Left lung (tissue), 10 donors: ENCODE data around the gene SLC18A3. TPM values are rescaled to one million over a fixed set of nuclear protein-coding genes. Genes with fewer than 3 reads are reported as not detected.

Source experiments
- ATAC-seq: fragments of 200-7000 bp; cut with Tn5 transposase; one replicate; pipeline ENCODE4 v1.9.1; 2020; ENCODE audit warnings: moderate library complexity
- DNase-seq, 4 donors: peaks; one replicate each; pipeline ENCODE4 v3.0.0-alpha.2; 2013 to 2020
- H3K27ac ChIP-seq, 2 donors: fragments of 200-600 bp; sonication (generic) in 1 of 2; one replicate each; pipeline versions ENCODE4 v1.5.0 to v1.8.0; 2020 to 2021
- H3K27me3 ChIP-seq, 2 donors: fragments of 200-600 bp; sonication (generic) in 1 of 2; one replicate each; pipeline versions ENCODE4 v1.5.0 to v1.8.0; 2020 to 2021
- H3K36me3 ChIP-seq, 2 donors: fragments of 200-600 bp; sonication (generic) in 1 of 2; one replicate each; pipeline versions ENCODE4 v1.5.0 to v1.8.0; 2020 to 2021
- H3K4me1 ChIP-seq, 2 donors: fragments of 200-600 bp; one replicate each; pipeline ENCODE4 v1.8.0; 2021
- H3K4me3 ChIP-seq, 2 donors: fragments of 200-600 bp; sonication (generic) in 1 of 2; one replicate each; pipeline versions ENCODE4 v1.5.0 to v1.8.0; 2020 to 2021; ENCODE audit warnings: mild to moderate bottlenecking in 1 of 2
- H3K9me3 ChIP-seq, 2 donors: fragments of 200-600 bp; sonication (generic) in 1 of 2; one replicate each; pipeline versions ENCODE4 v1.5.0 to v1.8.0; 2020 to 2021
- intact Hi-C, 2 donors: fragments of 100-400 bp; cut with DNase I; formaldehyde crosslinking; loops; one replicate each; pipeline versions ENCODE4 v1.11.2 to v1.14.2; 2022
- polyA plus RNA-seq, 6 donors: library from polyadenylated mRNA; unstranded; fragments of 120-200 nt; gene quantifications; one replicate each; pipeline ENCODE4 v1.2.1, GENCODE V29; 2013; ENCODE audit not compliant: insufficient read length in 6 of 6
- total RNA-seq, 2 donors: library from RNA; stranded (reverse); fragmentation: NEBNext Ultra II Directional; extraction: Animal tissue kit (Norgen Biotek cat#: 25700); gene quantifications; one replicate each; pipeline ENCODE4 v1.2.1, GENCODE V29; 2021
- TF ChIP-seq, protein P1 (sequence below), 2 donors: fragments of 200-600 bp; sonication (generic) in 1 of 2; IDR thresholded peaks; one replicate each; pipeline versions ENCODE4 v1.5.0 to v1.8.0; 2021; ENCODE audit warnings: antibody characterized with exemption in 2 of 2
- donor health status: DM: no; HTN: yes; CAD: no.
- donor health status: DM: no; HTN: no; CAD: no.

SLC18A3 gene
- total and polyA plus RNA-seq, 8 donors, result not detected

DNA sequence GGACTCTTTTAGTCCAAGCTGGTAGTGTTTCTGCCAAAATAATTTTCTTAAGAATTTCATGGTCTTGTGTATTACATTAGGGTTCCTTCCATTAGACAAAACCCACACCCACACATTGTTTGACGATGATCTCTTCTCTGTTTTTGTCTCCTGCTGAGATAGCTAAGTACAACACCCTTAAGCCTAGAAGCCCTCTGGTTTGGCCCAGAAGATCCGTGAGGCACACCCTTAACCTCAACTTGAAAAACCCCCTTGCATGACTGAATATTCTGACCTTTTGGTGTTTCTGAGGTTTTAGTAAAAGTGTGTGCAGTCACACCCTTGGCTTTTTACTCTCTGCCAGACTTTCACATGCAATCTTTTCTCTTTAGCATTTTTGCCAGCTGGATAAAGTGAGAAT is 41.9 kb upstream of the SLC18A3 start:
- DNase-seq, result no peak
- no peaks in the 10 kb centered on the region for H3K27me3 ChIP-seq
- peak; percentile 67 for ATAC-seq
- TF ChIP-seq, protein P1, sequence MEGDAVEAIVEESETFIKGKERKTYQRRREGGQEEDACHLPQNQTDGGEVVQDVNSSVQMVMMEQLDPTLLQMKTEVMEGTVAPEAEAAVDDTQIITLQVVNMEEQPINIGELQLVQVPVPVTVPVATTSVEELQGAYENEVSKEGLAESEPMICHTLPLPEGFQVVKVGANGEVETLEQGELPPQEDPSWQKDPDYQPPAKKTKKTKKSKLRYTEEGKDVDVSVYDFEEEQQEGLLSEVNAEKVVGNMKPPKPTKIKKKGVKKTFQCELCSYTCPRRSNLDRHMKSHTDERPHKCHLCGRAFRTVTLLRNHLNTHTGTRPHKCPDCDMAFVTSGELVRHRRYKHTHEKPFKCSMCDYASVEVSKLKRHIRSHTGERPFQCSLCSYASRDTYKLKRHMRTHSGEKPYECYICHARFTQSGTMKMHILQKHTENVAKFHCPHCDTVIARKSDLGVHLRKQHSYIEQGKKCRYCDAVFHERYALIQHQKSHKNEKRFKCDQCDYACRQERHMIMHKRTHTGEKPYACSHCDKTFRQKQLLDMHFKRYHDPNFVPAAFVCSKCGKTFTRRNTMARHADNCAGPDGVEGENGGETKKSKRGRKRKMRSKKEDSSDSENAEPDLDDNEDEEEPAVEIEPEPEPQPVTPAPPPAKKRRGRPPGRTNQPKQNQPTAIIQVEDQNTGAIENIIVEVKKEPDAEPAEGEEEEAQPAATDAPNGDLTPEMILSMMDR (IDR thresholded peaks at IDR 0.05), result no peak
- H3K4me3 ChIP-seq, result no peak overlapping the region
- no peaks in the 10 kb centered on the region for H3K4me1 ChIP-seq
- no peaks in the 10 kb centered on the region for H3K36me3 ChIP-seq
- peaks cover 0 to 4% of the 10 kb centered on the region in 2 donors for H3K9me3 ChIP-seq
- intact Hi-C loops, result no loop called here
- H3K27ac ChIP-seq, result no peak overlapping the region

DNA sequence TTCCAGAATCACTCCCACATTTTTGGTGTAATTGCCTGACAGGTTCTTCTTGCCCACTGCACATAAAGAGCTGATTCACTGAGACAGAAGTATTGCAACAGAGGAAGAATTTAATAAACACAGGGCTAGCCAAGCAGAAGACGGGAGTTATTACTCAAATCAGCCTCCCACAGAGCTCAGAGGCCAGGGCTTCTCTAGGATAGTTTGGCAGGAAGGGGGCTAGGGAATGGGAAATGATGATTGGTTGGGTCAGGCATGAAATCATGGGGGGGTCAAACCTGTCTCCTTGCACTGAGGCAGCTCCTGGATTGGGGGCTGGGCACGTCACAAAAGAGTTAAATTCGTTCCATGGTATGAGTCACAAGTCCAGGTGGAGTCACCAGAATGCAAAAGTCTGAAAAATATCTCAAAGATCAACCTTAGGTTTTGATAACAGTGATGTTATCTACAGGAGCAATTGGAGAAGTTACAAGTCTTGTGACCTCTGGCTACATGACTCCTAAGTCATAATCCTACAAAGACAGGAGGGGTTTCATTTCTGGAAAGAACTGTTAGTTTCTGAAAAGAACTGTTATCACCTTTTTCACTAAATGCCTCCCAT is 41.0 kb upstream of the SLC18A3 start:
- Histone ChIP-seq H3K36me3 (no peaks in the 10 kb centered on the region), H3K9me3 (peaks cover 0 to 4% of the 10 kb centered on the region in 2 donors), H3K27me3 (no peaks in the 10 kb centered on the region), H3K27ac (no peak overlapping the region), H3K4me3 (no peak overlapping the region), H3K4me1 (no peaks in the 10 kb centered on the region)
- TF ChIP-seq, protein P1 (IDR thresholded peaks at IDR 0.05), result no peak
- no peak for DNase-seq
- peak; percentile 51 for ATAC-seq
- intact Hi-C loops, result no loop called here

DNA sequence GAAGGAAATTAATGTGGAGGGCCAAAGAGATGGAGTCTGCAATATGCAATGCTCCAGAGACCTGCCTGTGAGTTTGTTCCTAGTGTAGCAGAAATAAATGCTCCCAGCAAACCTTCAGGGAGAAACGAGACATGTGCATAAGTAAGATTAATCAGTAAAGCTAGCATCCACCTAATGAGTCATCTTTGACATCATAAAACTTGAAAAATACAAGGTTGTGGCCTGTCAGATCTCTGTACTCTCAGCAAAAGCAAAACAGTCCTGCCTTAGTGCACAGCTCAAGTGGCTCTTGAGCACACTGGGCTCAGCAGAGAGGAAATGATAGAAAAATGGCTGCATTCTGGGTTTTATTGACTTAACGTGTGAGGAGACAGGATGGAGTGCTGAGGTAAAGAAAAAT is 38.7 kb upstream of the SLC18A3 start:
- Histone ChIP-seq H3K27me3 (no peaks in the 10 kb centered on the region), H3K4me1 (no peaks in the 10 kb centered on the region), H3K9me3 (peaks cover 0 to 4% of the 10 kb centered on the region in 2 donors), H3K36me3 (no peaks in the 10 kb centered on the region), H3K4me3 (no peak overlapping the region), H3K27ac (no peak overlapping the region)
- DNase-seq (peak in 1 of 4 donors; percentile 16), ATAC-seq (peak; percentile 54)
- intact Hi-C loops, result no loop called here
- TF ChIP-seq, protein P1 (IDR thresholded peaks at IDR 0.05), result no peak

DNA sequence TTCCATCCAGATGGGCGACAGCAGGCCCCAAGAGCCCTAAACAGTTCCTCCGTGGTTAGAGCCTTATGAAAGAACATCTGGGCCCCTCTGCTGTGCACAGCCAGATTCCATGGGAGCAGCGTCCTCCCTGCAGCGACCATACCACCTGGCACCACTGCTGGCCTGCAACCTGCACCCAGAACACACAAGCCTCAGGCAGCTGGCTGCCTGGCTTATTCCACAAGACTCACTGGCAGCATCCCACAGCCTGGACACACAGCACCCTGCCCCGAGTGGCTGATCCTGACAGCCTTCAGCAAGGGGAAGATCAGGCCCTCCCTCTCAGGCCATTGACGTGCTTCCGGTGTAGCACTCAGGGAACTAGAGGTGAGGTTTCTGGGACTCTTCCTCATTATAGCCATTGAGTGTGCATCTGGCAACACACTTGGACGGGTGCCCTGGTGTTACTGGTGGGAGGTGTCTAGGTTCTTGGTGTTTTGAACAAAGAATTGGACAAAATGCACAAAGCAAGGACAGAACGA is 37.5 kb upstream of the SLC18A3 start:
- TF ChIP-seq, protein P1 (IDR thresholded peaks at IDR 0.05), result no peak
- no peaks in the 10 kb centered on the region for H3K27me3 ChIP-seq
- no peak overlapping the region for H3K4me3 ChIP-seq
- no peak overlapping the region for H3K27ac ChIP-seq
- intact Hi-C loops, result no loop called here
- no peaks in the 10 kb centered on the region for H3K36me3 ChIP-seq
- H3K9me3 ChIP-seq, result peaks cover 0 to 4% of the 10 kb centered on the region in 2 donors
- no peak for ATAC-seq
- no peak for DNase-seq
- no peaks in the 10 kb centered on the region for H3K4me1 ChIP-seq

DNA sequence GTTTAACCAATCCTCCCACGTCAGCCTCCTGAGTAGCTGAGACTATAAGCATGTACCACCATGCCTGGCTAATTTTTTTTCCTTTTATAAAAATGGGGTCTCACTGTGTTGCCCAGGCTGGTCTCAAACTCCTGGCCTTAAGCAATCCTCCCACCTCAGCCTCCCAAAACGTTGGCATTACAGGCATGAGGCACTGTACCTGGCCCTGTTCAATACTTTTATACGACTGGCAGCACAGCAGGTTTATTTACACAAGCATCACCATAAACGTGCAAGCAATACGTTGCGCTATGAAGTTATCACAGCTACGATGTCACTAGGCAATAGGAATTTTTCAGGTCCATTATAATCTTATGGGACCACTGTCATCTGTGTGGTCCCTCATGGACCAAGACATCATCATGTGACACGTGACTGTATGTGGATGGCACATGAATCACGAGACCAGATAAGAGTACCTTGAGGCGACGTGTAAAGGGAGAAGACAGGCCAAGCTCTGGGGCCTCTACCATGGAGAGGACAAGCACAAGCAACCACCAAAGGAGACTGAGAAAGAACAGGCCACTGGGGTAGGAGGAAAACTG is 34.5 kb upstream of the SLC18A3 start:
- H3K4me3 ChIP-seq, result no peak overlapping the region
- H3K4me1 ChIP-seq, result no peaks in the 10 kb centered on the region
- no peaks in the 10 kb centered on the region for H3K27me3 ChIP-seq
- no peaks in the 10 kb centered on the region for H3K9me3 ChIP-seq
- no peaks in the 10 kb centered on the region for H3K36me3 ChIP-seq
- ATAC-seq (no peak), DNase-seq (no peak)
- intact Hi-C loops, result no loop called here
- TF ChIP-seq, protein P1 (IDR thresholded peaks at IDR 0.05), result no peak
- H3K27ac ChIP-seq, result no peak overlapping the region
